Astrocyte (in vitro differentiated cells and primary cell): ENCODE measurements around the gene LYL1. TPM values are rescaled to one million over a fixed set of nuclear protein-coding genes. Genes with fewer than 3 reads are reported as not detected.

Experiments used
- DNase-seq: peaks from one replicate; pipeline ENCODE4 v3.0.0-alpha.2; 2010; ENCODE audit warnings: low read depth
- FAIRE-seq: peaks from 2 replicates; lab custom pipeline; 2011; peaks lifted over from hg19 to GRCh38; lab: Jason Lieb, UNC
- H2AFZ ChIP-seq: 2 replicates; pipeline ENCODE4 v1.6.0; 2012; ENCODE audit warnings: low read depth, low read length, inconsistent platforms
- H3K27ac ChIP-seq: 2 replicates; pipeline ENCODE4 v1.5.1; 2011; ENCODE audit warnings: low read depth, low read length, inconsistent platforms
- H3K27me3 ChIP-seq: 2 replicates; pipeline ENCODE4 v1.6.0; 2011; ENCODE audit warnings: low read length, inconsistent platforms; ENCODE audit not compliant: insufficient read depth
- H3K36me3 ChIP-seq: 2 replicates; pipeline ENCODE4 v1.5.1; 2011; ENCODE audit warnings: low read length, inconsistent platforms; ENCODE audit not compliant: insufficient read depth
- H3K4me1 ChIP-seq: 2 replicates; pipeline ENCODE4 v1.5.1; 2011; ENCODE audit warnings: low read length, inconsistent platforms; ENCODE audit not compliant: insufficient read depth
- H3K4me2 ChIP-seq: 2 replicates; pipeline ENCODE4 v1.6.0; 2012; ENCODE audit warnings: low read length, inconsistent platforms
- H3K4me3 ChIP-seq: 2 replicates; pipeline ENCODE4 v1.5.1; 2011; ENCODE audit warnings: low read depth, mild to moderate bottlenecking, low read length, inconsistent platforms; ENCODE audit not compliant: insufficient read depth
- H3K79me2 ChIP-seq: 2 replicates; pipeline ENCODE4 v1.6.0; 2012; ENCODE audit warnings: mild to moderate bottlenecking, low read length, inconsistent platforms; ENCODE audit not compliant: insufficient read depth
- H3K9ac ChIP-seq: 2 replicates; pipeline ENCODE4 v1.6.0; 2012; ENCODE audit warnings: mild to moderate bottlenecking, low read length, inconsistent platforms
- H3K9me3 ChIP-seq: 2 replicates; pipeline ENCODE4 v1.5.1; 2012; ENCODE audit warnings: low read depth, mild to moderate bottlenecking, low read length, inconsistent platforms; ENCODE audit not compliant: insufficient read depth
- H4K20me1 ChIP-seq: 2 replicates; pipeline ENCODE4 v1.6.0; 2012; ENCODE audit warnings: low read length, inconsistent platforms; ENCODE audit not compliant: insufficient read depth
- H3K27ac Mint-ChIP-seq: one replicate; pipeline ENCODE4 v1.8.0; 2021; ENCODE audit warnings: mild to moderate bottlenecking, mixed read lengths; ENCODE audit not compliant: unreplicated experiment
- H3K27me3 Mint-ChIP-seq: one replicate; pipeline ENCODE4 v1.8.0; 2021; ENCODE audit warnings: low read depth, mixed read lengths; ENCODE audit not compliant: unreplicated experiment
- H3K36me3 Mint-ChIP-seq: one replicate; pipeline ENCODE4 v1.8.0; 2021; ENCODE audit warnings: low read depth, mixed read lengths; ENCODE audit not compliant: unreplicated experiment
- H3K4me1 Mint-ChIP-seq: one replicate; pipeline ENCODE4 v1.8.0; 2021; ENCODE audit warnings: low read depth, mixed read lengths; ENCODE audit not compliant: unreplicated experiment
- H3K4me3 Mint-ChIP-seq: one replicate; pipeline ENCODE4 v1.8.0; 2021; ENCODE audit warnings: mild to moderate bottlenecking, moderate library complexity, mixed read lengths; ENCODE audit not compliant: unreplicated experiment
- H3K9me3 Mint-ChIP-seq: one replicate; pipeline ENCODE4 v1.8.0; 2021; ENCODE audit warnings: mild to moderate bottlenecking, mixed read lengths; ENCODE audit not compliant: unreplicated experiment
- CTCF ChIP-seq: IDR thresholded peaks from 2 replicates; pipeline ENCODE4 v1.5.1; 2011; ENCODE audit warnings: low read depth, mild to moderate bottlenecking, inconsistent platforms, low read length, moderate library complexity; ENCODE audit not compliant: insufficient read depth
- EZH2 ChIP-seq: IDR thresholded peaks from 2 replicates; pipeline ENCODE4 v1.6.1; 2012; ENCODE audit warnings: mild to moderate bottlenecking, low read length, inconsistent platforms; ENCODE audit not compliant: insufficient read depth
- total RNA-seq: library from RNA; stranded (reverse); gene quantifications from 2 replicates; pipeline ENCODE4 v1.2.1, GENCODE V29; 2021

LYL1 gene
- total RNA-seq, 1 donor from 2014 or later: 0.27 TPM

DNA sequence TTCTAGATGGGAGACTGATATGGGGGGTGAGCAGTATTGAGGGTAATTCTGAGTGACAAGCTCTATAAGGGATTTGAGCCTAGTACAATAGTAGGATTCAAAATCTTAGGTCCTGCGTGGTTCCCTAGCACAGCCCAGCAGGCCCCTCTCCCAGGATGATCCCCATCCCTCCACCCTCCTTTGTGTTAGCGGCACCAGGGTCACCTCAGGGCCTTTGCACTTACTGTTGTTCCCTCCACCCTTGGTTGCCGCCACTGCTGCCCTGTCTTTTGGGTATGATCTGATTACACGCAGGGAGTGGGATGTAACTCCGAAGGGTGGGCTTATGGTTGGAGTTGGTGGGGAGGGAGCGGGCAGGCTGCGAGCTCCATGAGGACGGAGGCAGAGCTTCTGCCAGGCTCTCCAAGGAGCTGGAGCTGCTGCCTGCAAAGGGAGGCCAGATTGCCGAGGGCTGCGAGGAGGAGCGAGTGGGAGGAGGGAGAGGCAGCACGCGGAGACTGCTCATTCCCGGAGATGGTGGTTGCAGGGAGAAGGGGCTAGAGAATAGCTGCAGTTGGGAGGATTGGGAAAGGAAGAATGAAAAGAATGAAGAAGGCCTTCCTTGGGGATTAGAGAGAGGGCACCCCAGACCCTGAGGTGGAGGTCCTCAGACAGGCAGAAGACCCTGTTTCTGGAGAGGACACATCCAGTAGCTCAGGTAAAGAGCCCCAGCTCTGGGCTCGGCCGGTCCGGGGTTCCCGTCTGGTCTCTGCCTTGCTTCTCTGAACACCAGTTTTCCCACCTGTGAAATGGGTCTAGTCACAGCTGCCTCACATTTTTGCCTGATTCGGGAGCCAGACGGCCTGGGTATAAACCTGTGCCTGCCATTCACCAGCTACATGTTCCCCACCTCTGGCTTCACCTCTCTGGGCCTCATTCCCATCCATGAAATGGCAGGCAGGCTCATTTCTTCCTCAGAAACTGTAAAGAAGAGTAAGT lies 20.6 kb upstream of the LYL1 start:
- FAIRE-seq: no peak
- TF ChIP-seq CTCF (no peak), EZH2 (no peak)
- Histone ChIP-seq H2AFZ (no peak overlapping the region), H3K79me2 (peaks cover 100% of the 10 kb centered on the region), H3K4me1 (peaks cover 43% of the 10 kb centered on the region), H3K27ac (peak overlapping the region; percentile 19), H3K27me3 (no peaks in the 10 kb centered on the region), H3K9ac (no peak overlapping the region), H3K36me3 (peaks cover 7% of the 10 kb centered on the region), H3K4me3 (no peak overlapping the region), H4K20me1 (peaks cover 90% of the 10 kb centered on the region), H3K9me3 (no peaks in the 10 kb centered on the region), H3K4me2 (no peak overlapping the region)
- no peaks in the 10 kb centered on the region for H3K9me3 Mint-ChIP-seq
- peaks cover 43% of the 10 kb centered on the region for H3K4me1 Mint-ChIP-seq
- H3K4me3 Mint-ChIP-seq: peak overlapping the region; percentile 63
- H3K27me3 Mint-ChIP-seq: no peaks in the 10 kb centered on the region
- H3K36me3 Mint-ChIP-seq: peaks cover 5% of the 10 kb centered on the region
- peak overlapping the region; percentile 63 for H3K27ac Mint-ChIP-seq
- no peak for DNase-seq

DNA sequence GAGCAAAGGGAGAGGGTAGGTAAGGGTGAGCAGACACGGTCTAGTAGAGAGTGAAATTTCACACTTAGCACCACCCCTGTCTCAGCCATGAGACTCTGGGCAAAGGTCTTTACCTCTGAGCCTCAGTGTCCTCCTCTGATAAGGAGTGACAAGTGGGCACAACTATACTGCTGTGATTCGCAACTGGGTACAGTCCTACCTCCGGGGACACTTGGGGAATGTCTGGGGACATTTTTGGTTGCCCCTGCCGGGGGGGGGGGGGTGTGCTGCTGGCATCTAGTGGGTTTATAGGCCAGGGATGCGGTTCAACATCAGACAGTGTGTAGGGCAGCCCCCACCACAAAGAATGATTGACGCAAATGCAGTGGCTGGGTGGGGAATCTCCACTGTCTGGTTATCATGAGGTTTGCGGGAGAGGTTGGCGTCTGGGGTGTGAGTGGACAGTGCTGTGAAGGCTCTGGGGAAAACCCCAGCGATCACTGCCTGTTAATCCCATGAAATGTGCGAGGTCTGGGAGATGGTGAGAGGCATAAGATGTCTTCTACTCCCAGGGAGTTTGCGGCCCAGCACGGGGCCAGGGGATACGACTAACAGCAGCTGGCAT lies 19.7 kb upstream of the LYL1 start:
- no peak for FAIRE-seq
- no peaks in the 10 kb centered on the region for H3K27me3 ChIP-seq
- no peak overlapping the region for H2AFZ ChIP-seq

More for the DNA sequence above, 19.7 kb upstream of the LYL1 start:
- DNase-seq: no peak
- Mint-ChIP-seq H3K36me3 (peaks cover 5% of the 10 kb centered on the region), H3K4me1 (peaks cover 38% of the 10 kb centered on the region), H3K27ac (peak overlapping the region; percentile 63), H3K9me3 (no peaks in the 10 kb centered on the region), H3K27me3 (no peaks in the 10 kb centered on the region), H3K4me3 (peak overlapping the region; percentile 63)
- no peak overlapping the region for H3K4me3 ChIP-seq
- peak overlapping the region; percentile 95 for H3K9ac ChIP-seq
- H3K9me3 ChIP-seq: no peaks in the 10 kb centered on the region
- H3K79me2 ChIP-seq: peaks cover 94% of the 10 kb centered on the region
- peak overlapping the region; percentile 92 for H3K4me2 ChIP-seq
- TF ChIP-seq CTCF (no peak), EZH2 (no peak)
- peaks cover 7% of the 10 kb centered on the region for H3K36me3 ChIP-seq
- peak overlapping the region; percentile 19 for H3K27ac ChIP-seq
- peaks cover 81% of the 10 kb centered on the region for H4K20me1 ChIP-seq
- peaks cover 43% of the 10 kb centered on the region for H3K4me1 ChIP-seq
